ENCODE results near the gene CMIP. TPM values are rescaled to one million over a fixed set of nuclear protein-coding genes. Genes with fewer than 3 reads are reported as not detected.

Gene CMIP
- total RNA-seq, 1 experiment from 2014 or later = 48.2 TPM

DNA sequence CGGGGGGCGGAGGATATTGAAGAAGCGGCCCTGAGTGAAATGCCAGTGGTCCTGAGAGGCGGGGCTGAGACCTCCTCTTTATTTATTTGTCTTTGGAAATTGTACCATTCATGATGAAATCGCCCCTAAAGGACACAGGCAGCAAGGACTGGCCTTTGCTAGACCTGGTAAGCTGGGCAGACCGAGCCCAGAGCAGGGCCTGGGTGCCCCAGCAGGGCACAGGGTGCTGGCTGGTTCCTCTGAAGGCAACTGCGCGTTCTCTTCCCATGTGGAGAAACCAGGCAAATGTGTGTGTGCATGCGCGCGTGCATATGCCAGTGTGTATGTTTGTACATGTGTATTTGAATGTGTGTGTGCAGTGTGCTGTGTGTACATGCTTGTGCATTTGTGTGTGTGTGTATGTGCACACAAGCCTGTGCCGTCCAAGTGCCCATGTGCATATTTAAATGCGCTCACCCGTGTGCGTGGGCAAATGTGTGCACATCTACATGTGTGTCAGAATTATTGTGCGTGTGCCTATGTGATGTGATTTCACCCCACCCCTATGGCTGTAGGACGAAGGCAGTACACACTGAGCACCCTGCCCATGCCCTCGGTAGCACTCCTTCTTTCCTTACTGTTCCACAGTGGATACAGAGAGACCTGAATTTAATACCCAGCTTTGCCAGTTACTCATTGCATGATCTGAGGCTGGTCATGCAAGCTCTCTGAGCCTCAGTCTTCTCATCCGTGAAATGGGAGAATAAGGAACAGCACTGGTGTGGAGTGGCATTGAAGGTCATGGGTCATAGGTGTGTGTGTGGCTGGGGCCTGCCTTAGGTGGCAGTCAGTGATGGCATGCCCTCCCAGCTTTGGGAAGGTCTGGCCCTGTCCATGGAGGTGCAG lies 105.2 kb downstream of the CMIP start:
- H3K9ac ChIP-seq (ENCODE audit: extremely low read depth, insufficient read length, low read length) = no peak overlapping the region
- H3K79me2 ChIP-seq (ENCODE audit: insufficient read depth, low read length) = peaks cover 8% of the 10 kb centered on the region; the same call in 1 of the 2 replicates
- H2BK5ac ChIP-seq (ENCODE audit: insufficient read length, low read length) = no peak overlapping the region
- no peak overlapping the region for H3K4ac ChIP-seq (ENCODE audit: low read depth, low read length)
- H3K27ac Mint-ChIP-seq = no peak overlapping the region; a peak in 1 of 7 replicates
- no peak overlapping the region for H3K4me2 ChIP-seq (ENCODE audit: insufficient read depth, insufficient read length, low read length)
- H4K20me1 ChIP-seq (ENCODE audit: control insufficient read depth, insufficient read depth, insufficient read length) = no peaks in the 10 kb centered on the region
- H2AK5ac ChIP-seq (ENCODE audit: insufficient read length, low read length) = no peak overlapping the region
- H3K4me3 Mint-ChIP-seq = no peak overlapping the region
- H2AFZ ChIP-seq (ENCODE audit: low read length) = no peak overlapping the region
- no peak for DNase-seq
- H3K23ac ChIP-seq (ENCODE audit: insufficient read length, low read depth, low read length) = no peak overlapping the region
- no peaks in the 10 kb centered on the region; a peak in 2 of 7 replicates for H3K36me3 Mint-ChIP-seq (ENCODE audit: insufficient read depth in 1 of 3, low read depth in 3 of 3)
- no peak overlapping the region for H3K27ac ChIP-seq (ENCODE audit: insufficient read length, low read depth, low read length)
- no peak overlapping the region for H4K5ac ChIP-seq (ENCODE audit: insufficient read length, low read depth, low read length)
- WGBS (ENCODE audit: extremely low coverage, insufficient read length, low lambda C conversion rate) = no CpG with 5 or more reads among the region's 19 CpGs
- no peak overlapping the region for H2BK120ac ChIP-seq (ENCODE audit: low read depth, low read length, poor library complexity, severe bottlenecking)
- no peaks in the 10 kb centered on the region for H3K9me3 ChIP-seq (ENCODE audit: control insufficient read depth, low read depth, low read length)
- no peak overlapping the region for H3K14ac ChIP-seq (ENCODE audit: insufficient read depth, low read length)
- peaks cover 35 to 42% of the 10 kb centered on the region in 2 experiments for H3K4me1 Mint-ChIP-seq
- H4K8ac ChIP-seq (replicated peaks; ENCODE audit: insufficient read length, low read depth, low read length) = no peak overlapping the region
- no peaks in the 10 kb centered on the region for H3K23me2 ChIP-seq (ENCODE audit: insufficient read length, low read depth, low read length, poor library complexity, severe bottlenecking)
- H3K79me1 ChIP-seq (ENCODE audit: insufficient read depth, low read depth, low read length, poor library complexity, severe bottlenecking) = peaks cover 7% of the 10 kb centered on the region
- TF ChIP-seq, protein P1, sequence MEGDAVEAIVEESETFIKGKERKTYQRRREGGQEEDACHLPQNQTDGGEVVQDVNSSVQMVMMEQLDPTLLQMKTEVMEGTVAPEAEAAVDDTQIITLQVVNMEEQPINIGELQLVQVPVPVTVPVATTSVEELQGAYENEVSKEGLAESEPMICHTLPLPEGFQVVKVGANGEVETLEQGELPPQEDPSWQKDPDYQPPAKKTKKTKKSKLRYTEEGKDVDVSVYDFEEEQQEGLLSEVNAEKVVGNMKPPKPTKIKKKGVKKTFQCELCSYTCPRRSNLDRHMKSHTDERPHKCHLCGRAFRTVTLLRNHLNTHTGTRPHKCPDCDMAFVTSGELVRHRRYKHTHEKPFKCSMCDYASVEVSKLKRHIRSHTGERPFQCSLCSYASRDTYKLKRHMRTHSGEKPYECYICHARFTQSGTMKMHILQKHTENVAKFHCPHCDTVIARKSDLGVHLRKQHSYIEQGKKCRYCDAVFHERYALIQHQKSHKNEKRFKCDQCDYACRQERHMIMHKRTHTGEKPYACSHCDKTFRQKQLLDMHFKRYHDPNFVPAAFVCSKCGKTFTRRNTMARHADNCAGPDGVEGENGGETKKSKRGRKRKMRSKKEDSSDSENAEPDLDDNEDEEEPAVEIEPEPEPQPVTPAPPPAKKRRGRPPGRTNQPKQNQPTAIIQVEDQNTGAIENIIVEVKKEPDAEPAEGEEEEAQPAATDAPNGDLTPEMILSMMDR (conservative IDR thresholded peaks at IDR 0.05) = no peak
- no peak overlapping the region for H4K91ac ChIP-seq (ENCODE audit: insufficient read length, low read depth, low read length)
- no peak overlapping the region for H2BK20ac ChIP-seq (ENCODE audit: low read depth, low read length, poor library complexity, severe bottlenecking)
- no peaks in the 10 kb centered on the region for H3K4me1 ChIP-seq (ENCODE audit: insufficient read depth, low read length)
- H3K27me3 ChIP-seq (ENCODE audit: insufficient read depth, low read length) = no peaks in the 10 kb centered on the region
- H2BK12ac ChIP-seq (ENCODE audit: insufficient read length, low read depth, low read length) = no peak overlapping the region
- H3T11ph ChIP-seq (ENCODE audit: low read length) = no peak overlapping the region
- no peaks in the 10 kb centered on the region for H3K27me3 Mint-ChIP-seq (ENCODE audit: low read depth)
- no peak overlapping the region for H3K56ac ChIP-seq (ENCODE audit: insufficient read length, low read depth, low read length)
- H3K9me3 Mint-ChIP-seq = no peaks in the 10 kb centered on the region
- no peak overlapping the region for H2BK15ac ChIP-seq (ENCODE audit: low read depth, low read length)
- no peak overlapping the region for H3K18ac ChIP-seq (ENCODE audit: insufficient read length, low read depth, low read length)

Measured in H9 (cell line).